Thyroid gland (tissue), 4 donors: Measurements from ENCODE around the gene TPCN2.

Experiments used
- CTCF ChIP-seq, 6 experiments: fragments of 200-600 bp in 3 of 6; fragments of 450-650 bp in 3 of 6; sonication (generic) in 3 of 6; IDR thresholded peaks; one replicate each; pipeline ENCODE4 v1.5.1; 2016 to 2019; ENCODE audit warnings: antibody characterized with exemption in 6 of 6, mild to moderate bottlenecking in 2 of 6, inconsistent platforms in 1 of 6, moderate library complexity in 1 of 6
- POLR2A ChIP-seq, 2 donors: fragments of 450-650 bp; IDR thresholded peaks; one replicate each; pipeline ENCODE4 v1.6.1; 2017; ENCODE audit warnings: antibody characterized with exemption in 2 of 2, mild to moderate bottlenecking in 2 of 2, moderate library complexity in 1 of 2

DNA sequence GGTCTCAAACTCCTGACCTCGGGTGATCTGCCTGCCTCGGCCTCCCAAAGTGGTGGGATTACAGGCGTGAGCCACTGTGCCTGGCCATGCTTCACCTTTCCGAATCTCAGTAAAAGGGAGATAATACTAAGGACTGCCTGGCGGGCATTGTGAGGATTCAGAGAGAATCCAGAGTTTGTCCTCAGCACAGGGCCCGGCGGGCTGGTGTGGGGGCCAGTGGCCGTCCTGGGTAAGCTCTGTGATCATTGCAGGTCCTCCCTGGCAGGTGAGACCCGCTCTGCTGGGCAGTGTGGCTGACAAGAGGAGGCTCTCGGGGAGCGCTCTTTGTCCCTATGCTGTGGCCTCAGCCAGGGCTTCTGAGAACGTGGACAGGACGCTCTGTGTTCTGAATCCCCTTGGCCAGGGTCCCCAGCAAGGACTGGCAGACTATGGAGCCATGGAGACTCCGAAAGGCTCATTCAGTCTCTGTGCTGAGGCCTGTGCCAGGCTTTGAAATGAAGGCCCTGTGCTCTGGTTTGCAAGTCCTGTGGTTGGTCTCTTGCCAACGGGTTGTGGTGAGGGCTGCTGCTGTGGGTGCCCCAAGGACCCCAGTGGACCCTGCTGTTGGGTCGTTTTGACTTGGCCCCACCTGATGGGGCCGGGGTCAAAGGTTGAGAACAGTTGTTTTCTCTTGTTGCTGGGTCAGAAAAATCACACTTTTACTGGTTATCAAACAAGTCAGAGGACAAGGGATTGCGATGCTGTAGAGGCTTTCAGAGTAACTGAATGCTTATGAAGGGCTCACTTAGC, 2.1 kb downstream of the TPCN2 start:
- TF ChIP-seq CTCF (IDR thresholded peaks at IDR 0.05) (no peak), POLR2A (IDR thresholded peaks at IDR 0.05) (no peak)
